GM18517 (cell line): ENCODE data around the gene RTP5.

Experiments used
- ATAC-seq: cut with Tn5 transposase; IDR thresholded peaks from one replicate; pipeline ENCODE4 v1.9.1; 2021; ENCODE audit warnings: mild to moderate bottlenecking, moderate library complexity; ENCODE audit not compliant: unreplicated experiment

Gene RTP5

DNA sequence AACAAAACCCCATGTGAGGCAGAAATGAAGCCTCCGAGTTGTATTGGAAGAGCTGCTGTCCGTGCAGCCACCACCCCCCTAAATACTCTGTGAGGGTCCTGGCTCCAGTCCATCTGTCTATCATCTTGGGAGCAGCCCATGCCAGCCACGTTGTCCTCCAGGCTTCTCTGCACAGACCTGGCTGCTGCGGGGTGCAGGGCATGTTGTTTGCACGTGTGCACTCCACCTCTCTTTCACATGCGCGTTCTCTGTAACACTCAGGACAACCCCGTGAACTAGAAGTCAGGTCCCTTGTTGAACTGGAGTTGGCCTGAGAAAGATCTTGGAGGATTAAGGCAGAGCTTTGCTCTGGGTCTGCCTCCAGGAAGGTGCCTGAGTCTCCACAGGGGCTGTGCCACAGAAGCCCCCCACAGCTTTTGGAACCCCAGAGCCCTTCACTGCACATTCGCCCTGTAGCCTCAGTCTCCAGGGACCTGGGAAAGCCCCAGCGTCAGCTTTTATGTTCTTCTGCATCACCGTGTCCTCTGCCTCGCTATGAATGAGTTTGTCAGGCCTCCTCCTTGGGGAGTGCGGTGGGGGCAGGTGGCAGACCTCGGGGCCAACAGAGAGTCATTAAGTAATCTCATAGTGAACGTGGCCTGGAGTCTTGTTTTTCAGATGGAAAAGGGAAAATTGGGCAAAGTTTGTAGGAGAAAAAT is 16.6 kb downstream of the RTP5 start:
- ATAC-seq: no peak

DNA sequence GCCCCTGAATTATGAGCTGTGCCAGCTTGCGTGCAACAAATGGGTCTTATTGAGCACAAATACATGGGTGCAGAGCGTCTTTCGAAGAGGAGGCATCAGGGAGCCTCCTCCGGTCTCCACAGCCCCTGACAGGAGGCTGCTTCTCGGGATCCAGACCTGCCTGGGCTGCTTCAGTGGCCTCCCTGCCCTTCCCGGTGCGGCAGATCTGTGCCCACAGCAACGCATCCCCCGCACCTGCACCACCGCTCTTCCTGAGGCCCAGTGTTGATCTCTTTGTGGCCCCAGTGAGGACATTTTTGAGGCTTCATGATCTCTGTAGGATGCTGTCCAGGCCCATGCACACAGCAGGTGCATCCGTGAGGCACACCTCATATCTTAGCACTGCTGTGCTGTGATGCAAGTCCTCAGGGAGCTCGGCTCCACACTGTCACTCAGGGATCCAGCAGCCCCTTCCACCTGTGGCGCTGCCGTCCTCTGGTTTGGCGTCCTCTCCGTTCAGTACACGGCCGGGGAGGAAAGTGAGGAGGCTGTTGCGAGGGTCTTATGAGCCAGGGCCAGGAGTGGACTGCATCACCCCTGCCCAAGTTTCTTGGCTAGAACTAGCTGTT is 17.4 kb downstream of the RTP5 start:
- no peak for ATAC-seq

DNA sequence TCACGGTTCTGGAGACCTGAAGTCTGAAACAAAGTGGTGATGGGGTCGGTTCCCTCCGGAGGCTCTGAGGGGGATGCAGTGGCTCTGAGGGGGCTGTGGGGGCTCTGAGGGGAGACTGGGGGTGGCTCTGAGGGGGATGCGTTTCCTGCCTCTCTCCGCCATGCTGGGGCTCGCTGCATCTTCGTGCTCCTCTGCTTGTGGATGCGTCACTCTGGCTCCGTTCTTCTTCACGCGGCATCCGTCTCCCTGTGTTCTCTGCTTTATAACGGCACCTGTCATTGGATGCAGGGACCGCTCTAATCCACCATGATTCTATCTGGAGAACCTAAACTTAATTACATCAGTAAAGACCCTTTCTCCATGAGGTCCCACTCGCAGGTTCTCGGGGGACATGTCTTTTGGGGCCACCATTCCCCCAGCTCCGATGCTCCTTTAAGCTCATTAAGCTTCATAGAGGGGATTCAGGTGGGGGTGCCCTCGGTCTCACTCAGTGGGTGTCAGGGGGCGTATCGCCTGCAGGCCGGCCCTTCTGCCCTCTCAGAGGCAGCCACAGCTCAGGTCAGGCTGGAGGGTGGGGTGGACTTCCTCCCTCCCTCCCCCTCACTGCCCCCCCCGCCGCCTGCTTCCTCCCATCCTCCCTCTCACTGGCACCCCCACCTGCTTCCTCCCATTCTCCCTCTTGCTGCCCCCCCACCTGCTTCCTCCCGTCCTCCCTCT is 18.4 kb downstream of the RTP5 start:
- ATAC-seq: no peak

DNA sequence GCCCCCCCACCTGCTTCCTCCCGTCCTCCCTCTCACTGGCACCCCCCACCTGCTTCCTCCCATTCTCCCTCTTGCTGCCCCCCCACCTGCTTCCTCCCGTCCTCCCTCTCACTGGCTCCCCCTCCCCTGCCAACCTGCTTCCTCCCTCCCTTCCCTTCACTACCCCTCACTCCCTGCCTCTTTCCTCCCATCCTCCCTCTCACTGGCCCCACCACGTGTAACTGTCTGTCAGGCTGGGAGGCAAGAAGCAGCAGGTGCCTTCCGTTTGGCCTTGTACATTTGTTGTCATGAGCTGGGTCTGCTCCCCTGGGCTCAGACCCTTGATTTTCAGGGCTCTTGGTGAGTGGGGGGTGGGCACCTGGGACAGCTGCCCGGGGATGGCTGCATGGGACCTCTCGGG is 19.1 kb downstream of the RTP5 start:
- ATAC-seq: no peak

DNA sequence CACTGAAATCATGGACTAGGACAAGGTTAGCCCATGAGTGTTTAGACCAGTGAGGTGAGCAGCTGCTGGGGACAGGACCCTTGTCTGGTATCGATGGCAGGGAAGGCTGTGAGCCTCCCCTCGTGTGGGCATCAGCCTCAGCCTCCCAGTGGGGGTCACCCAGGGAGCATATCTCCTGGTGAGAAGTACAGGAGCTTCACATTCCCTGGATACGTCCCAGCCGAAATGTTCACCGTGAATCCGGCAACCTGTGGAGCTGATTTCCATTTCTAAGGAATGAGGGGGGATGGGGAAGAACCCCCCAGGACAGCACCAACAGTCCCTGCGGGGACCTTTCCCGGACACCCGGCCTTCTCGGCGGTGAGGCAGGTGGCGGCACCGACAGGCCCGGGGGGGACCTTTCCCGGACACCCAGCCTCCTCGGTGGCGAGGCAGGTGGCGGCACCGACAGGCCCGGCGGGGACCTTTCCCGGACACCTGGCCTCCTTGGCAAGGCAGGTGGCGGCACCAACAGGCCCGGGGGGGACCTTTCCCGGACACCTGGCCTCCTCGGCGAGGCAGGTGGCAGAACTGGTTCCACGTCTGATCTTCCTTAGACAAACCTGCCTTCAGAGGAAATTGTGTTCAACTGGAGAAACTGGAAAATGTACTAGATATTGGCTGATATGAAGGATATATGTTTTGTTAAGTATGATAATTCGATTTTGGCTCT is 21.2 kb downstream of the RTP5 start:
- ATAC-seq: no peak

DNA sequence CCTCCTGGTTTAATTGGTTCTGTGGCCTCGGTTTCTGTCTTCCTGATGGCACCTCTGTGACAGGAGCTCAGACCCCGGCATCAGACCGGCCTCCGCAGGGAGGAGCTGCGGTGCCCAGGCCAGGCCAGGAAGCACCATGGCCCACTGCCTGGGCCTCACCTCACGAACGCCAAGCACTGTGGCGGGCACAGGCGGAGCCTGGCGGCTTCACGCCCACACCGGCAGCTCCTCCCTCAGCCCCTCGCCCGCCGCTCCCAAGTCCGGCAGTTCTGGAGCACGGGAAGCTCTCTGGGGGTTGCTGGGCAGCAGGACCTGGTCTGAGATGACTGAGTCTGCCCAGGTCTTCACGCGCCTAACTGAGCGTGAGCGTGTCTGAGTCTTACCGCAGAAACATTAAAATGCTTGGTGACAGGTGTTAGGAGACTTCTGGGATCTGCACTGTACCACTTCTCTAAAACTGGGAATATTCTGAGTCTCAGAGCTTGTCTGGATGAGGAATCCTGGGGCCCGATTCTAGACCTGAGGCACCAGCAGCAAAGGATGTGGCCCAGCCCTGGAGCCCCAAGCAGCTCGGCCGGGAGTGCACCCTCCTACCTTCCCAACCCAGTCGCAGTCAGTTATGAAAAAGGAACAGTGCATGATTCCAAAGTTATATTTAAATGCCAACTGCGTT is 21.9 kb downstream of the RTP5 start:
- no peak for ATAC-seq

DNA sequence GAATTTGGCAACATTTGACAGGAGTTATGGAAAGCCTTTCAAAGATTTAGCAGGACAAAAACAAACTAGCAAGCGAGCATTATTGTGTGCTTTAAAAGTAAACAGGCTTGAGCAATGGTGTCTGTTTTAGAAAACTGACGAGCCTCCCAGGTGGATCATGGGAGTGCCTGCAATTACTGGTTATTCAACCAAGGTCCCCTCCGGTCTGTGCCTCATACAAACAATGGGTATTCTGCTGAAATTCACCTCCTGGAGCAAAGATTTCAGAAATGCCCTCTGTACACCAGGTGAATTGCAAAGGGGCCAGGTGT is 22.4 kb downstream of the RTP5 start:
- ATAC-seq: no peak

DNA sequence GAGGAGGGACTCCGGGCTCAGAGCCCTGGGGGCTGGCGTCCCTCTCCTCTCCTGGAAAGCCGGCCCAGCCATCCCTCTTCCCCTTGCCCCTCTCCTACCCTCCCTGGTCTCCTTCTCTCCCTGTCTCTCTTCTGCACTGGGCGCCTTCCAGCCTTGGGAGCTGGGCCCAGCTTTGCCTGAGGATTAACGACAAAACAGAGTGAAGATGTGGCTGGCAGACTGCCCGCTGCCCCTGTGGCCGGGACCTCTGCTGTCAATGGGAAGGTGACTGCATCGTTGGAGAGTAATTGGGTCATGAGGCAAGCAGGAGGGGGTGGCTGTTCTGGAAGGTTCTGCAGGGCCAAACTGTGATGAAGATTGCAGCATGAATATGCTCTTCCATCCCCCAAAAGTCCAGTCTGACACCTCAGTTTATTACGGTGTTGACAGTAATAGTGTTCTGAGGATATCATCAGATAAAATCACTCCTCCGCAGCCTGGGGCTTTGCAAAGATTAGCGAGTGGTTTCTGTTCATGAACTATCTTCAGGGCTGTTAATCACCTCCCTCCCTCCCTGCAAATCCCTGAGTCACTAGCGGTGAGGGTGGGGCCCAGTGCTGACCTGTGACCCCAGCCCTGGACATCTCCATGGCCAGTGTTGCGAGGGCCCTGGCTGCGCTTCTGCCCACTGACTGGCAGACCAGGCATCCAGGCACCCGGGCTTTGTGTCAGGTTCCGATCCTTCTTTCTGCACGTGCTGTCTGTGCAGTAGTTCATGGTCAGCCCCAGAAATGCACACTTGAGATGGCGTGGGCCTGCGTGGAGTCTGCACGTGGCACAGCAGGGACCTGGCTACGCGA is 23.0 kb downstream of the RTP5 start:
- ATAC-seq: no peak

DNA sequence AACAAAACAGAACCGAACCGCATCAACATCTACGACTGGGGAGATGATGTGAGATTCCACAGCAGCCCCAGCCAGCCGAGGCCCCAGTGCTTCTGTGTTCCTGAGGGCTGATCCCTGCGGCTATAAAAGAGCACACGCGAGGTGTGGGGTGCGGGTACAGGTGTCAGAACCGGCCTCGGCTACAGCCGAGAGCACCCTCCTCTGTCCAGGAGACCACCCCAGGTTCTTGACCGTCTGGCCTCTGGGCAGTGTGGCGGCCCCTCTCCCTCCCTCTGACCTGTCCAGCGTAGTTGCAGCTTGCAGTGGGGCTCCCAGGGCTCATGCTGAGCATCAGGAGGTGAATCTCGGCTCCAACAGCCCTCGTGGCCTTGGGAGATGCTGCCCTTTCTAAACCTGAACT is 23.7 kb downstream of the RTP5 start:
- no peak for ATAC-seq

DNA sequence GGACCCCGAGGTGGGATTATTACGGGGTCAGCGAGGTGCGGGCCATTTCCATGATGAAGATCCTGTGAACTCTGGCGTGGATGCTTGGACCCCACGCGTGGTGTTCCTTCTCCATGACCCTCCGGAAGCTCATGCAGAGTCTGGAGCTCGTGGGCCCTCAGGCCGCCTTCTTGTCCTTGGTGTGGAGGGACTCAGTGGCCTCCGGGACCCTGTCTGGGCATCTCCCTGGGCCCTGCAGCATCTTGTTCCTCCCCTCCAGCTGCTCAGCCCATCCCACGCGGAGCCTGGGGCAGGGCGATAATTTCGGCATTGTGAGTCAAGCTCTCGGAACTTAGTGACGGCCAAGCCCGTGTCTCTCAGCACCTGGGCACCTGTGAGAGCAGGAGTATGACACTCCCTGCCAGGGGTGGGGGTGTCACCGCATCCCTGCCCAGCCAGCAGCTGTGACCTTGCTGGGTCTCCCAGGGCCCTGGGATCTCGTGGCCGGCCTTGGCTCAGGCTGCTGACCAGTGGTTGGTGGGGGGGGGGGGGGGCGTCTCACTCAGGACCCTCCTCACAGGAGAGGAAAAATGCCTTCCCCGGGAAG is 24.6 kb downstream of the RTP5 start:
- no peak for ATAC-seq

DNA sequence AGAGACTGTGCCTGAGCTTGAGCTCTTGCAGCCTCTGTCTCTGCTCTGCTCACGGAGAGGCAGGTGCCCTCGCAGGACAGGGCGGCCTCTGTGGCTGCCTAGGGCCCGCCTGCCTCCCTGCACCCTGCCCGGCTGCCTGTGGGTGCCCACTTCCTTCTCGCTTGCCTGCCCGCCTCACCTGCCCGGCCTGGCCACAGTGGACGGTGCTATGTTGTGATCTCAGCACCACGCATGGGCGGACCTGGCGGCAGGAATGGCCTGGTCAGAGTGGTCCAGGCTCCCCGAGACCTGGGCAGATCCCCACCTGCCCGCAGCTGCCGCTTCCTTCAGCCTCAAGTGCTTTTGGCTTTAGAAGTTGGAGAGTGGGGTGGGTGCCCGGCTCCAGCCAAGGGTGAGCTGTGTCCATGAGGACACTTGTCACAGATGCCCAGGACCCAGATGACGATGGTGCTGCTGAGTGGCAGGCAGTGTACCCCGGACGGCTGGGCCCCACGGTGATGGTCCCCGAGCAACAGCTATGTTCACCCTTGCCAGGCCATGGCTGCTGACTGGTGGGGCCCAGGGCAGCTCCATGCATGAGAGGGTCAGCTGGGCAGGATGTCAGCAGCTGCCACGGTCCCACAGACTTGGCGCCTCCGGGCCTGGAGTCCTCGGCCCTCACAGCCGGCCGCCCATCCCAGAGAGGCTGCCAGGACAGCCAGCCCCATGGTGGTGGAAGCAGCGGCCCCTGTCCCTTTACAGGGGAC is 25.3 kb downstream of the RTP5 start:
- no peak for ATAC-seq

DNA sequence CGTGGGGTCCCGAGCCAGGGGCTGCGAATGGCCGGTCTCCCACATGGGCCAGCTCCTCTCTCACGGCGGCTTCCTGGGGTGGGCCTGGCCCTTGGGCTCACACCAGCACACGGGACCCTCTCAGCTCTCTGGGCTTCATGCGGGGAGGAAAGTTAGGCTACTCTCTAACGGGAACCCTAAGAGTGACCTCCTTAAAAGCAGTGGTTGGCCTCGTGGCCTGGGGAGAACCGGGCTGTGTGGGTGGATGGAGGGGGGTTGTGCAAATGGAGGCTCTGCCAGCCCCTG is 25.8 kb downstream of the RTP5 start:
- ATAC-seq: no peak

DNA sequence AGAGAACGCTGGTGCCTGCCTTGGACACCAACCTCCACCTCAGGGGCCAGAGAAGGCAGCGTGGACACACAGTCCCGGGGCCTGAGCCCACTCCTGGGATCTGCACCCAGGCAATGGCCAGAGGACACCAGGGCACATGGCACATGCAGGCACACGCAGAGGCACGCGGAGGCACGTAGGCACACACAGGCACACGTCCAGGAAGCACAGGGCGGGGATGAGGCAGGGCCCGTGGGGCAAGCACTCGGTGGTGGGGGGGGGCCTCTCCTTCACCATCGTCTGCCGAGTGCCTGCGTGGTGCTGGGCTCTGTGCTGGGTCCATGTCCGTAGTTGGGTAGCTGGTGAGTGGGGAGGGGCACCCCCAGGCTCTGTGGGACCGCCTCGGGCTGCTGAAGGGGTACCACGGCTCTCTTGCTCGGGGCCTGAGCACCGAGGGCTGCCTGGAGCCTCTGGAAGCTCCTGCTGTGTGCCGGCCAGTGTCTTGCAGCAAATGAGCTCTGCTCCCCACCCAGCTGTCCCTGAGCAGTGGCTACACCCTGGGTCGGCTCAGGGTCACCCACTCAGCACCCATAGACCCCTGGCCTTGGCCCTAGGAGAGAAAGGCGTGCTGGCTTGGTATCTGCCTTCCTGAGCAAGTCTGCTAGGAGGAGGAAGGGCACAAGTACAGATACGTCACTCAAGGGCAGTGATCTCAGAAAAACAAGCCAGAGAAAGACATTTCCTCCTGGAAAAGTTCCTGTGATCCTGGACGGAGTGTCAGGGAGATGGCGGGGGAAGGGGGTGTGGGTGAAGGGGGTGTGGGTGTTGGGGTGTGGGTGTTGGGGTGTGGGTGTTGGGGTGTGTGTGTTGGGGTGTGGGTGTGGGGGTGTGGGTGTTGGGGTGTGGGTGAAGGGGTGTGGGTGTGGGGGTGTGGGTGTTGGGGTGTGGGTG is 26.4 kb downstream of the RTP5 start:
- ATAC-seq: no peak

DNA sequence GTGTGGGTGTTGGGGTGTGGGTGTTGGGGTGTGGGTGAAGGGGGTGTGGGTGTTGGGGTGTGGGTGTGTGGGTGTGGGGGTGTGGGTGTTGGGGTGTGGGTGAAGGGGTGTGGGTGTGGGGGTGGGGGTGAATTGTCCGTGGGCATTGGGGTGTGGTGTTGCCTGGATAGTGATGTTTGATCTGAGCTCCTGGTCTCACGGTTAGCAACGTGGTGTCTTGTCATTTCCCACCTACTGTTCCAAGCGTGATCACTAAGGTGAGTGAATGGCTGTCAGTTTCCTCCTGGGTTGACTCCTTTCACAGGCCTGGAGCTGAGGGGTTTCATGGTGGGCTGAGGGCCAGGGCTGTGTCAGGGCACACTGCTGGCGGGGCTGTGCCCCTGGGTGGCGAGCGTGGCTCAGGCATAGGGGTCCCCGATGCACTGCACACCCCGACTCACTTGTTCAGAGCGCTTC is 27.2 kb downstream of the RTP5 start:
- ATAC-seq: no peak

DNA sequence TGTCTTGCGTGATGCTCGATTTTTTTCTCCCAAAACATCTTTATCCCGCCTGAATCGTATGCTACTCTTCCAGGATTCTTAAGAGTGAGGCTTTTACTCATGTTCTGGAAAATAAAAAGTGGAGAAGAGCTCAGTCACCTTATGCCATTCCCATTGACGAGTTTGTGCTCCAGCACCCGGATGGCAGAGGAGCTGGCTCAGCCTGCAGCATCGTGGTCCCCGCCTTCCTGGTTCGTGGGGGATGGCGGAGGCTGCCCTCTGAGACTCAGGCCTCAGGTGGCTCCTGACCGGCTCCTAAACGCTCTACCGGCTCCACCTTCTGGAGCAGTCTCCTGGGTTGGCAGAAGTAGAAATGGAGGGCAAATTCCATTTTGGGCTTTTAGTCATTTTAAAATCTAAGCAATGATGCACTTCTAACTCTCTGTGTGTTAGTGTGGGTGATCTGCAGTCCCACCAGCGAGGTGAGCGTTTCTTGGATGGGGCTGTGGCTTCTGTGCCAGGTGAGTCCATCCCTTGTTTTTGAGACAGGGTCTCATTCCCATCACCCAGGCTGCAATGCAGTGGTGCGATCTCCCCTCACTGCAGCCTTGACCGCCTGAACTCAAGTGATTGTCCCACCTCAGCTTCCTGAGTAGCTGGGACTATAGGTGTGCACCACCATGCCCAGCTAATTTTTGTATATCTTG is 27.8 kb downstream of the RTP5 start:
- ATAC-seq: no peak

DNA sequence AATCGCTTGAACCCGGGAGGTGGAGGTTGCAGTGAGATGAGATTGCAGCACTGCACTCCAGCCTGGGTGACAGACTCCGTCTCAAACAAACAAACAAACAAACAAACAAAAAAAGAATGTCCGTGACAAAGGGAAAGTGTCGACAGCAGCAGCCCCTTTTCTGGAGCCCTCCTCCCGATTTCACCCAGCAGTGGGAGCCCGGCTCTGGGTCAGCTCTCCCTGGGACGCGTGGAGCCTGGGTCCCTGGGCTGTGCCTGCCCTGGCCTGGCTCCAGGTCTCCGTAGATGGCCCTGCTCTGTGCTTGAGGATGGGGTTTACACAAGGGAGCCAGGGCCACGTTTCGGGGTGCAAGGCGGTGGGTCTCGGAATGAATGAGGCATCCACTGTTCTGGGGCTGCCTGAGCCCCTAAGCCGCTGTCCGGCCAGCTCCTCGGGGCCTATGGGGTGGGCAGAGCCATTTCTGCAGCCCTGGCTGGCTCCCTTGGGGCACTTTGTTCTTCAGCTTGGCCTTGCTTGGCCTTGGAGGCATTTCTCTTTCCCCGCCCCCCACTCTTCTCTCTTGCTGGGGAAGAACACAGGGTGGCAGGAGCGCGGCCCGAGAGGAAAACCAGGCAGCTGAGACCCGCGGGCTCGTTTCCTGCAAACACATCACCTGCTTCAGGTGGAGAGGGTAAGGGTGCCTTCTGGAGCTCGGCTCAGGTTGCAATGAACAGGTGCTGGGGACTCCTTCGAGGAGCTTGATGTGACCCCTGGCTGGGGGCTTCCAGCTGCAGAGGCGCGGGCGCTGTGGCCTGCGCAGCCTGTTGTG is 29.1 kb downstream of the RTP5 start:
- no peak for ATAC-seq
